ENCODE results near the gene ITGB3.
"Not testable (repeated sequence)": the region's sequence is repeated elsewhere in the genome, so short reads cannot be mapped to it uniquely, and the experiment has no call there.

The ITGB3 gene

DNA sequence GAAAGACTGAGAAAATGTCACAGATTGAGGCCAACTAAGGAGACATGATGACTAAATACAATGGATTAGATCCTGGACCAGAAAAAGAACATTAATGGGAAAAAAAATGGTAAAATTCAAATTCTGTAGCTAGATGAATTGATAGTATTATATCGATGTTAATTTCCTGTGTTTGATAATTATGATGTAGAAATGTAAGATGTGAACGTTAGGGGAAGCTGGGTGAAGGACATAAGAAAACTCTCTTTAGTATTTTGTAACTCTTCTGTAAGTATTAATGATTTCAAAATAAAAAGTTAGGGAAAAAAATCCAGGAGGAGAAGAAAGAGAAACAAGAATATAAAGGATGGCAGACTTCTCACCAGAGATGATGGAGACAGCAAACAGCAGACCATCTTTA is 2.8 kb upstream of the ITGB3 start:
- no peak for DNase-seq

DNA sequence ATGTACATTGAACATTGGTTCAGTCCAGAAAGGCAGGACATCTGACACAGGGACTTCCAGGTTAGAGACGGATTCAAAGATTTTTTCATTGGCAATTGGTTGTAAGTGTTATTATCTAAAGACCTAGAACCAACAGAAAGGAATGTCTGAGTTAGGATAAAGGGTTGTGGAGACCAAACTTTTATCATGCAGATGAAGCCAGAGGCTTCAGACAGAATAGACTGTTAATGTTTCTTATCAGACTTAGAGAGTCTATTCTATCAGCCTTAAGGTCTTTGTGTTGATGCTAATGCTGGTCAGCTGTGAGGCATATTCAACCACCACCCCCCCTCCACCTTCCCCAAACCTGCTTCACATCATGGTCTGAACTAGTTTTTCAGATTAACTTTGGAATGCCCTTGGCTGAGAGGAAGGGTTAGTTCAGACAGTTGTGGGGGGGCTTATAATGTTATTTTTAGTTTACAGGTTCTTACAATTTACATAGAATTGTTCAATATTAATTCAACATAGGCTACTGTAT is 2.1 kb upstream of the ITGB3 start:
- no peak for DNase-seq

DNA sequence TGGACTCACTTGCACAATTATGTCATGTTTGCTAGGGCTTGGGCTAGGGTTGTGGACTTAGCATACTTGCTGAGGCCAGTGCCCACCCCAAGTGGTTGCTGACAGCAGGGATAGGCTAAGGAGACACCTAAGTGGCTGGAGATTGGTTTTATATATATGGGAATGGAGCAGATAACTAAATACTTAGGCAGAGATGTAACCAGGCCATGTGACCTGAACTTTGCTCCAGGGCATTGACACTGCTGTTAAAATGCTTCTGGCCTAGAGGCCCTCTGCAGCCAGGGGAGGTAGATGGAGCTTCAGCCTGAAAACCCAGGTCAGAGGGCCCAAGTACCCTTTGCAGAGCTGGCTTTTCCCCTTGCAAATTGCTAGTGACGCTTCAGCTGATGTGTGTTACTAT is 1.4 kb upstream of the ITGB3 start:
- DNase-seq, result no peak

DNA sequence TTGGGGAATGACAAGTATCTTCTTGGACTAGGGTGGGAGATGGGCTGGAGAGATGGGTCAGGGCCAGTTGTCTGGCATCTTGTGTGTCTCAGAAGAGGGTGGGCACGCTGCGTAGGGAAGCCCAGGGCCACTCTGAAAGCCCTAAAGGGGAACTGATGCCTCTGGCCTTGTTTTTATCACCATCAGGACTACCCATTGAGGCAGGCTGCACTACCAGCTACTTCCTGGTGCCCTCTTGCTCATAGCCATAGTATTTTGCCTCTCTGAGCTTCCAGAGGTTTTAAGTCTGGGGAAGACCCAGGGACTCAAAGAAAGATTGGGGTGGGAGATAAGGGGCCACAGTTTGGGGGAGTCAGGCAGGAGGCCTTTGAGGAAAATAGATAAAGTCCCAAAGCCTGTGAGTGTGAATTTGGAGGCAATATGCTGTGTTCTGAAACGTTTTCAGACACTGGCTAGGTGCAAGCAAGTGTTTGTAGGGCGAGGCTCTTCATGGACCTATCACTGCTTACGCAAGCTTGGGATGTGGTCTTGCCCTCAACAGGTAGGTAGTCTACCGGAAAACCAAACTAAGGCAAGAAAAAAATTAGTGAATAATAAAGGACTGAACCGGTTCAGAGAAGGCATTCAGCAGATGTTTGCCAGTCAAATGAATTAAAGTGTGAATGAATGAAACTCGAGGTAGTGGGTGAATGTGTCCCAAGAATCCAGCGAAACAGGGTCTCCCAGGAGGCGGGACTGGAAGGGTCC is 688 bp upstream of the ITGB3 start:
- no peak for DNase-seq

DNA sequence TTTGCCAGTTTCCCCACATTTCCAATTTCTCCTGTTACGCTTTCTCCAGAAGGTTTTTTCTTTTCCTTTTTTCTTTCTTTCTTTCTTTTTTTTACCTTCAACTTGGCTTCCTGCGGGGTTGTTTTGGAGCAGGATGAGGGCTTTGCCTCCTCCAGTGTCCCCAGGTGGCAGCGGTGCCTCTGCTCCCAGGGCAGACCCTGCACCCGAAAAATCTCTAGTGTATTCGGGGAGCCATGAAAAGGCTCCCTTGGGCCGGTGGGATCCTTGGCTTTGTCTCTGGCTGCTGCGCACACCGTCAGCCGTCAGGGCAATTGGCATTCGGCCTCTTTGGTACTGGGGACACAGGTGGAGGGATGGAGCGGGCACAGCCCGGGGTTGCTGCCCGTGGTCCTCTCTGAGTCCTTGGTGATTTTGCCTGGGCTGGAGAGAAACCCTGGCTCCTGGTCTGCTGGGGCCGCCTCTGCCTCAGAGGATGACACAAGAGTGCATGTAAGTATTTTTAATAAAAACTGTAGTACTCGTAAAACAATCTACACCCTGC is 846 bp downstream of the ITGB3 start:
- DNase-seq, result no peak

DNA sequence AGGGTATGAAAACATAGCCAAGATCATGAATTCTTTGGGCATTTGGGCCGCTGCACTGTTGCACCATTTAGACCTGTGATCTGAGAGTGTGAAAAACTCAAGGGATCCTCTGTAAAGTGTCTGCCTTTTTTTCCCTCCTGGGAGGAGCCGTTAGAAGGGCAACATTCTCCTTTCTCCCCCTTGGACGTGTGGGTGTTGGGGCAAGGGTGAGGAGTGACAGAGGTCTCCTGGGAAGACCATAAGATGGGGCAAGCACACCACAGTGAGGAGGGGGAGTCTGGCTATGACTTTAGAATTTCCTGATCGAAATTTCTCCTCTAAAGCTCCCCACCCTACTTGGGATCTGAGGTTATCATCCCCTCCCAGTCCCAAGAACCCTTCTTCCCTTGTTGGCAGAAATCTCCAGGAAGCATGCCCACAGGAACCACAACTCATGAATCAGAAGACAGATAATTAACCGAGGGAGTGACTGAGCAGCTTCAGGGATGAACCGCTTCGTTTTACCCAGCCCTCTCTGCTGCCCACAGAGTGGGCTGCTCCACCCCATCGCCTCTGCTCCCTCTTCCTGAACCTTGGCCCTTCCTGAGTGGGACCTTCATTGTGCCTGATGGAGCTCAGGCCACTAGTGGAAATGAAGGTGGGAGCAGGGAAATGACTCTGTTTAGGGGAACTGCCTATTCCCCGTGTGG is 4.2 kb downstream of the ITGB3 start:
- DNase-seq, result no peak

DNA sequence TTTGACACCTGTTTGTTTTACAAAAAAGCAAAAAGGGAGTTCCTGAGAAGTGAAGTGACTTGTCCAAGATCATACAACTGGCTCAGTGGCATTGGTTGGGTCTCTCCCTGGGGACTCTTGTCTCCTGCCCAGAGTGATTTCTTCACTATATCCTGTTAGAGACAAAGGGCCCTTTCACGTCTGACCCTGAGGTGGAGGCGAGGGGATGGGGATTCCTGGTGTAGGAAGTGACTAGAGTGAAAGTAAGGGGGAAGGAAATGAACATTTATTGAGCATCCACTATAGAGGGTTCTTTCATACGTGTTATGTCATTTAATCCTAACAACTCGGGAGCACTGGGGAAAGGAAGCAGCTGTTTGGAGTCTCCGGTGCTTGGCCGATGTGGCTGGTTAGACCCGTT is 9.0 kb downstream of the ITGB3 start:
- DNase-seq, result no peak

DNA sequence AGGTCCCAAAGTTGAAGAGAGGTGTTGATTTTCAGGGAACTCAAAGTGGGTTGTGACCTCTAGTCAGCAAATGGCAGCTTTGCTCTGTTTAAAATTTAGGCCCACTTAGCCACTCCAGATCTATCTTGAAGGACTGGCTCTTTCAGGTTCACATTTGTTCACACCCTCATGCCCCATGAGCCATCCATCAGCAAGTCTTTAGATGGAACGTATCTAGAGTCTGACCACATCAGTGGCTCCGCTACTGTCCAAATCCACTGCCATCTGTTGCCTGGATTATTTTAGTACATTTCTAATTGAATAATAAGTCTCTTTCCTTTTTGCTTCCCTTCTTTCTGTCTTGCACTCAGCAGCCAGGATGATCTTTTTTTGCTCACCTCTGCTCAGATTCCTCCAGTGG is 10.5 kb downstream of the ITGB3 start:
- DNase-seq, result no peak

DNA sequence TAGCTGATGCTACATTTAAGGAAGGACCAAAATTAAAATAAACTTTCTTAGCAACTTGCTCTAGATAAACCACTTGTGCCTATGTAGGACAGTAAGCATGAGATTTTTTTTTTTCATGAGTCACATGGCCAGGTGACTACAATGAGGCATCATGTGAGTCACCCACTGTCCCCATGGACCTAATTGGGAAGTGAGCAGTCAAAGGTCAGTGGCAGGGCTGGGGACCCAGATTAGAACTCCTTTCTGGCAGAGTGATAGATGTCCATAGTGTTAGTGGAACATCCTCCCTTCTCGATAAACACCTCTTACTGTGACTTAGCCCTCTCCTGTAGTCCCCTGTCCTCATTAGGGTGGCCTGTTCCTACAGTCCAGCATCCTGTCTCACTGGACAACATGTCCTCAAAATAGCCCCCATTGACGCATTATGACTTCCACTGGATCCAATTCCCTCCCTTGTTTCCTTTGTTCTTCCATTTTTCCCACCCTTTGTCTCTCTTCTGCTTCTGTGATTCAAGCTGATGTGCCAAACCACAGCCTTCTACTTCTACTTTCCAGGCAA is 12.4 kb downstream of the ITGB3 start:
- DNase-seq, result no peak

DNA sequence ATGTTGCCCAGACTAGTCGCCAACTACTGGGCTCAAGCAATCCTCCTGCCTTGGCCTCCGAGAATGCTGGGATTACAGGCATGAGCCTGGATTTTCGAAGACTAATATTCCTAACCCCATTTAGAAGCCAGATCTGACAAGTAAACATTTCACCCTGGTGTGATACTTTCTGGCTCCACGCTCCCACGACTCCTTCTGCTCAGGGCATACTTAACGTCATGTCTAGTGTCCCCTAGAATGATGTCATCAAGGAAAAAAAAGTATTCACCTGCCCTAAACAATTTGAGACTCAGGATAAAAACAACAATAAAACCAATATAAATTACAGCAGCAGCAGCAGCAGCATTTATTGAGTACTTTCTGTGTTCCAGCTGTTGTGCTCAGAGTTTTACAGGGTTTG is 13.2 kb downstream of the ITGB3 start:
- no peak for DNase-seq

DNA sequence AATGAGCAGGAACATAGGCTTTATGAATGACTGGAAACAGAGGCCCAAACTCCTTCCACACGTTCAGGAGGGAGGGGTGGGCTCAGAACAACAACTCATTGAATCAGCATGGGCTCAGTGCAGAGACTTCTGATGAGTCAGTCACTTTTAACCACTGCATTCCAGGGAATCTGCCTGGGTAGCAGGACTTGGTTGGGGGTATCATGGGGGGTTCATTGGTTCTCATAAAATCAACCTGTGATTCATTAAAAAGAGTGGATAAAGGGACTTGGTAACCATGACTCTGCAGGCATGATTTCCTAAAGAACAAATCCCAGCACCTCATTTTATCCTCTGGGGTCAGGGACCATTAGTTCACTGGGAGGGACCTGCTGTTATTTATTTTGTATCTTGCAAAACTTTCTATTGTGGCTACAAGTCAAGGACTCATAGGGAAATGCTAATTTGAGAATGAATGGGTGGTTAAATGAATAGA is 13.8 kb downstream of the ITGB3 start:
- no peak for DNase-seq

DNA sequence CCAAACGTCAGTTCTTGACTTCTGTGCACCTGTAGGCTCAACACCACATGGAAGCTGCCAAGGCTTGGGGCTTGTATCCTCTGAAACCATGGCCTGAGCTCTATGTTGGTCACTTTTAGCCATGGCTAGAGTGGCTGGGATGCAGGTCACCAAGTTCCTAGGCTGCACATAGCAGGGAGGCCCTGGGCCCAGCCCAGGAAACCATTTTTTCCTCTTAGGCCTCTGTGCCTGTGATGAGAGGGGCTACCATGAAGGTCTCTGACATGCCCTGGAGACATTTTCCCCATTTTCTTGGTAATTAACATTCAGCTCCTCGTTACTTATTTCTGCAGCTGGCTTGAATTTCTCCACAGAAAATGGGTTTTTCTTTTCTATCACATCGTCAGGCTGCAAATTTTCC is 15.3 kb downstream of the ITGB3 start:
- not testable (repeated sequence) for DNase-seq

DNA sequence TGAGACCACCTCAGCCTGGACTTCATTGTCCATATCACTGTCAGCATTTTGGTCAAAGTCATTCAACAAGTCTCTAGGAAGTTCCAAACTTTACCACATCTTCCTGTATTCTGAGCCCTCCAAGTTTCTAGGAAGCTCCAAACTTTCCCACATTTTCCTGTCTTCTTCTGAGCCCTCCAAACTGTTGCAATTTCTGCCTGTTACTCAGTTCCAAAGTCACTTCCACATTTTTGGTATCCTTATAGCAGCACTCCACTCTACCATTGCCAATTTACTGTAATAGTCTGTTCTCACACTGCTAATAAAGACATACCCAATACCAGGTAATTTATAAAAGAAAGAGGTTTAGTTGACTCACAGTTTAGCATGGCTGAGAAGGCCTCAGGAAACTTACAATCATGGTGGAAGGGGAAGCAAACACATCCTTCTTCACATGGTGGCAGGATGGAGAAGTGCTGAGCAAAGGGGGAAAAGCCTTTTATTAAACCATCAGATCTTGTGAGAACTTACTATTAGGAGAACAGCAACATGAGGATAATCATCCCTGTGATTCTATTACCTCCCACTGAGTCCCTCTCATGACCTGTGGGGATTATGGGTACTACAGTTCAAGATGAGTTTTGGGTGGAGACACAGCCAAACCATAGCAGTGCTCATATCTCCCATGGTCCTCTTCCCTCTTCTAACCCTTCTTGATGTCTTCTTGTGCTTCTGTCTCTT is 16.1 kb downstream of the ITGB3 start:
- not testable (repeated sequence) for DNase-seq

DNA sequence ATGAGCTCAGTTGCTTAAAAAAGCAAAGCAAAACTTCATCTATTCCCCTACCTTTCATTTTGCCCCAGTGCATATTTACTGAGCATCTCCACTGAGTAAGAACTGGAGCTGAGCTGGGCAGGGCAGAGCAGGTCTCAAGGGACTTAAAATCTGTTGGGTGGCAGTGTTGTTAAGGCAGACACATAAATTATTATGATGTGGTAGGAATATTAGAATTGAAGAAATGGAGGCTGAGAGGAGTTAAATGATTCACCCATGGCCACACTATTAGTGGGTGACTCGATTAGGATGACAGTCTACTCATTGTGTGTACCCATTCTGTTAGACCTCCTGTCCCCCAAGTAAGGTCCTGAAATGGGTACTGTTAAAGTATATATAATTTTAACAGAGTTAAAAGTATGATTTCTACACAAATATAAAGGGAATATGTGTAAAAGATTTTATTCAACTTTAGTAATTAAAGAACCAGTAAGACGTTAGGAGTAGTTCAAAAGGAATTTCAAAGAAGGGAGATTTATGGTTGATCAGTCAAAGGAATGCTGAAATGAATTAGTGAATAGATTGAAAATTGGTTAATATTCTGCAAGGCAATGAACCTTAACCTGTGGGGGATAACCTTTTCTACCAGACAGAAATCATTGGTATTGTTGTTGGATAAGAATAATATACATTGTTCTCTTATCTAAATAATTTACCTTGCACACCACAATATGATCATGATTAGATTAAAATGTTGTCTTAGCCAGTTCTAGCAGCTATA is 17.5 kb downstream of the ITGB3 start:
- DNase-seq, result no peak

DNA sequence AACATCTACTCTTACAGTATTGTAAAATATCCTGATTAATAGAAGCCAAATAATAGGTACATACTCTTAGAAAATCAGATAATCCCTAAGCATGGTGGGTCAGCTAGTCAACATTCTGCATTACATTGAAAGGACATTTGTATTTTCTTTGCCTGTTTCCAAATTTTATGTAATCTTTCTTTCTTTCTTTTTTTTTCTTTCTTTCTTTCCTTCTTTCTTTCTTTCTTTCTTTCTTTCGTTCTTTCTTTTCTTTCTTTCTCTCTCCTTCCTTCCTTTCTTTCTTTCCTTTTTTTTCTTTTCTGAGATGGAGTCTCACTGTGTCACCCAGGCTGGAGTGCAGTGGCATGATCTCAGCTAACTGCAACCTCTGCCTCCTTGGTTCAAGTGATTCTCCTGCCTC is 18.9 kb downstream of the ITGB3 start:
- DNase-seq, result no peak

DNA sequence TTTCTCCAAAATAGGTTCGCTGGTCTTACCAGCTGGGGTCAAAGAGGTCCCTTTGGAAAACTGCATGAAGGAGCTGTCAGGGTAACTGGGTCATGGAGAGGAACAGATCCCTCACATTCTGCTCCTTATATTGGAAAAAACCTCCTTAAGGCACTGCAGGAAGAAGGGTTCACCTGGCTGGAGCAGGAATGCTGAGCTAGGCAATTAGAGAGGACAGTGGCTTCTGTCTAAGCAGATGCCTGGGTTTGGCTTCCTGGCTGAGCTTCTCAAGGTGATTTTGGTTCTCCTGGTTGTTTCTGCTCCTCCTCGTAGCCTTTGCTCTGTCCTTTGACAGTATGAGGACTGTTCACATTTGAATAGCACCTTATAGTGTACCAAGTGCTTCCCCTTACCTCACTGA is 19.6 kb downstream of the ITGB3 start:
- no peak for DNase-seq

DNA sequence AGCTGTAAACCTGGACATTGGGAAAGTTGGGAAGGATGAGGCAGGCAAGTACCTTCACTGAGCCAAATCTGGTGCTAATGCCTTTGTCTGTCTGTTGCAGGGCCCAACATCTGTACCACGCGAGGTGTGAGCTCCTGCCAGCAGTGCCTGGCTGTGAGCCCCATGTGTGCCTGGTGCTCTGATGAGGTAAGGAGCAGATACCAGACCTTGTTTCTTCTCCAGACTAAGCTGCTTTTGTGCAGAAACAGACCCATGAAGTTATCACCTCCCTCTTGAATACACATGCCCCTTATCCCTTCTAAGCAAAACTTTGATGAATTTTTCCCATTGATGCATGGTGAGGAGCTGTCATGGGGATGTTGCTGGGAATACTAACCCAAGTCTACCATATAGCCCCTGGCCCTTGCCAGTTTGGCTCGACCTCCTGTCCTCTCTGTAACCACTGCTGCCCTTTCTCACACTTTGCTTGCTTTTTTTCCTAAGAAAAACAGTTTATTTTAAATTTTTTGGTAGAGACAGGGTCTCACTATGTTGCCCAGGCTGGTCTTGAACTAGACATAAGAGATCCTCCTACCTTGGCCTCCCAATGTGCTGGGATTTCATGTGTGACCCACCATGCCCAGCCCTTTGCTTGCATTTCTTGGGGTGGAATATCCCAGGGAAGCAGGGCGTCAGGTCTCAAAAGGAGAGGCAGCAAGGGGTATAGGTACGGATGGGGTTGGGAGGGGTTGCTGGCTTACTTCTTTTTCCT is 20.9 kb downstream of the ITGB3 start:
- no peak for DNase-seq

DNA sequence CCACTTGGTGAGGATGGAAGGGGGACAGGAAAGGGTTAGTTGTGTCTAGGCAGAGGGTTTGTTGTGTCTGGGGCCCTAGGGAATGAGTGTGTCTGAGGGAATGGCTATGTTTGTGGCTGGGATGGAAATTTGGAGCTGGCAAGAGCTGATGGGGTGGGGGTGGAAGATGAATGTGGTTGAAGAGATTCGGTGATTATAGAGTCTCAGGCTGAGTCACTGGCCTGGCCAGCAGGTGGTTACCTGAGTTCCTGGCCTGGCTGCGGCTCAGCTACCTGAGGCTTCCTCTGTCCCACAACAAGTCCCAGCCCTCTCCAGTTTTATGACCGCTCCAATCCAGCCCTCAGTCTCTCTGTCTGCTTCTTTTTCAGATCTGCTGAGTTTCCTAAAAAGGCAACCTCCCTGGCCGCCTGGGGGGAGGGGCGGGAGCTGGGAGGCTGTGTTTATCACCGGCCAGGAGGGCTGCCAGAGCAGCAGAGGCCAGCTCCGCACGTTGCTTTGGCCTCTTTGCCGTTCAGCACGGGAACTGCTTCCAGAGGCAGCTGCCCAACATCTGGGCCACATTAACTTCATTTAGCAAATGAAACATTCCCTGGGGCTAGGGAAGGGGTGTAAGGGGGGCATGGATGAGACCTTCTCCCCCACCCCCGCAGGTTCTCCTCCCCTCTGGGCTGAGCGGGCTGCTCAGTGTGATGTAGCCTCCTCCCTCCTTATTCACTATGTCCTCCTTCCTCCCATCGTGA is 21.8 kb downstream of the ITGB3 start:
- no peak for DNase-seq

DNA sequence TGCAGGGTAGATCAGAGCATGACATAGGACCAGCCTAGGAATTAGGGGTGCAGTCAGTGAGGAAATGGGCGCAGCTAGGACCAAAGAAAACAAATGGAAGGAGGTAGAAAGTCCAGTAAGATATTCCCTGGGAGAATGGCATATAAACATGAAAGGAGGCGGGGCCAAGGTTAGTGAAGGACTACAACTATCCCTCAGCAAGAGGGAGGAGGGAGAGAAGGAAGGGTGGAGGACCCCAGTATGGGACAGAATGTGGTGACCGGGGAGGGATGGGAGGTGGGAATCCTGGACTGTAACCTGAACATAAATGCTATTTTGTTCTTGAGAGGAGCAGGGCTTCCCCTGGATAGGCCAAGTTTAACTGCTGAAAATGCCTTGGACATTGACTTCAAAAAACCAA is 22.8 kb downstream of the ITGB3 start:
- DNase-seq, result no peak

DNA sequence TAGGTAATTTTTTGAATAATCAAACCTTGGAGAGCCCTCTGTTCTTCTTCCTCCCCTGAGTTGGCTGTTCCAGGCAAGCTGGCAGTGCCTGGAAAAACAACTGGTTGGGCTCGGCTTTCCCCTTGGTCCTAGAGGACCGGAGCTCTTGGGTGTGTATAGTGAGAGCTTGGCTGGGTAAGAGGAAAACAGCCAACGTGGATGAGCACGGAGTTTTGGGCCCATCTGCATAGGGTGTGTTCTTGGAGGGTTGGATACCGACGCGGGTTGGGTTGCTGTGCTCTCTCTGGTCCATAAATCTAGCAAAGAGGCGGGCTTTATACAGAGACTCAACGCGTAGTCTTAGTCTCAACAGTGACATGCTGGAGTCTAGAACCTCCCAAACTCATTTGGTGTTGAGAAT is 23.2 kb downstream of the ITGB3 start:
- no peak for DNase-seq

DNA sequence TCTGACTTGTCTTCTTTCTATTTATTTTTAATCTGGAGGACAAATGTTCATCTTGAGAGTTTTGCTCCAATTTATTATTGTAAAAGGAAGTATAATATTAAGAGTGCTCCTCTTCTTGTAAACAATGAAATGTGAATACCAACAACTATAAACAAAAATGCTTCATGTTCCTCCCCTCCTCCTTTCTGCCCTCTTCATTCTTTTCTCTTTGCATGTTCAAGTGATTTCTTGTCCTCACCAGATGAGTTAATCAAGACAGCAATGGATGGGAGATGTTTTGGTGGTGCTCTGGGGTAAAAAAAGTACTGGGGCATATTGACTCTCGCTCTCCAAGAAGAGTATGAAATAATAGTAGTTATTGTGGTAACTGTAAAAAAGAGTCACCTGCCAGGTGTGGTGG is 24.3 kb downstream of the ITGB3 start:
- no peak for DNase-seq
